ENCODE measurements around the gene COL4A2. TPM values are rescaled to one million over a fixed set of nuclear protein-coding genes. Genes with fewer than 3 reads are reported as not detected.

COL4A2 gene
- total RNA-seq, 1 donor from 2014 or later, result 60.9 TPM

DNA sequence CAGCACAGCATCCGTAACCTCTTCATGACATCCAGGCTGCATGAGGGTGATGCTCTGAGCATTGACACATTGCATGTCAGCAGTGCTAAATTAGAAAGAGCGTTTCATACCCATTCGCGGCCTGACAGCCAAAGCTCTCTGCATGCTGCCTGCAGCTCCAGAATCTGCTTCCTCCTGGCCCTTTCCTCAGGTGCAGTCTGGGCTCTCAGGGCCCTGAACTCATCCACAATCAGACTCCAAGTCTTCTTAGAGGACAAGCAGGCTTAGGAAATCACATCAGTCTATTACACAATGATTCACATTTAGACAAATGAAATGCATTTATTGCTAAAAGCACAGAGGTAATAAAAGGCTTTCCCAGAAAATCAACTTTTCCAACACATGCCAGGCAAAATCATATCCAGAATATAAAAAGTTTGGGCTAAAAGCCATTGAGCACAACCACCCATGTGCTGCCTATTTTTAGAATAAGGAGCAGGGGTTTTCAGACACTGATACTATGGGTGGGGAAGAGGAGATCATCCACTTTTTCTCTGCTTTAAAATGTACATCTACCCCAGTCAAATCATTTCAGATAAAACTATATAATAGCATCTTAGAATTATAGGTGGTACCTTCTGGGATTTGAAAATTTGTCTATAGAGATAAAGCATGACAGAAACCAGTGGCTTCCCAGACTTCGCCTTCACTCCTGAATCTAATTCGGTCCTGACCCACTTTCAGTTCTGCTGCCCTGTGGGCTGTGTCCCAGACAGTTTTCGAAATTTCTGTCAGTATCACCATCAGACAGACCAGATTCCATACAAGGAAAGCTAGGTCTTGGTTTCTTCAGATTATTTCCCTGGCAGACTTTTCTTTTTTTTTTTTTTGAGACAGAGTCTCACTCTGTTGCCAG, 109.3 kb downstream of the COL4A2 start:
- peaks cover 15% of the 10 kb centered on the region for H3K4me1 Mint-ChIP-seq (ENCODE audit: low read depth, unreplicated experiment)
- peaks cover 6% of the 10 kb centered on the region for H3K27me3 Mint-ChIP-seq (ENCODE audit: unreplicated experiment)
- no peak overlapping the region for H3K4me3 Mint-ChIP-seq (ENCODE audit: unreplicated experiment)
- H3K9me3 Mint-ChIP-seq (ENCODE audit: unreplicated experiment), result peaks cover 3% of the 10 kb centered on the region
- TF ChIP-seq, protein P1, sequence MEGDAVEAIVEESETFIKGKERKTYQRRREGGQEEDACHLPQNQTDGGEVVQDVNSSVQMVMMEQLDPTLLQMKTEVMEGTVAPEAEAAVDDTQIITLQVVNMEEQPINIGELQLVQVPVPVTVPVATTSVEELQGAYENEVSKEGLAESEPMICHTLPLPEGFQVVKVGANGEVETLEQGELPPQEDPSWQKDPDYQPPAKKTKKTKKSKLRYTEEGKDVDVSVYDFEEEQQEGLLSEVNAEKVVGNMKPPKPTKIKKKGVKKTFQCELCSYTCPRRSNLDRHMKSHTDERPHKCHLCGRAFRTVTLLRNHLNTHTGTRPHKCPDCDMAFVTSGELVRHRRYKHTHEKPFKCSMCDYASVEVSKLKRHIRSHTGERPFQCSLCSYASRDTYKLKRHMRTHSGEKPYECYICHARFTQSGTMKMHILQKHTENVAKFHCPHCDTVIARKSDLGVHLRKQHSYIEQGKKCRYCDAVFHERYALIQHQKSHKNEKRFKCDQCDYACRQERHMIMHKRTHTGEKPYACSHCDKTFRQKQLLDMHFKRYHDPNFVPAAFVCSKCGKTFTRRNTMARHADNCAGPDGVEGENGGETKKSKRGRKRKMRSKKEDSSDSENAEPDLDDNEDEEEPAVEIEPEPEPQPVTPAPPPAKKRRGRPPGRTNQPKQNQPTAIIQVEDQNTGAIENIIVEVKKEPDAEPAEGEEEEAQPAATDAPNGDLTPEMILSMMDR (IDR thresholded peaks at IDR 0.05; ENCODE audit: partially characterized antibody, unreplicated experiment), result no peak
- no peak for DNase-seq
- H3K27ac Mint-ChIP-seq (ENCODE audit: unreplicated experiment), result no peak overlapping the region
- H3K36me3 Mint-ChIP-seq (ENCODE audit: unreplicated experiment), result no peaks in the 10 kb centered on the region

DNA sequence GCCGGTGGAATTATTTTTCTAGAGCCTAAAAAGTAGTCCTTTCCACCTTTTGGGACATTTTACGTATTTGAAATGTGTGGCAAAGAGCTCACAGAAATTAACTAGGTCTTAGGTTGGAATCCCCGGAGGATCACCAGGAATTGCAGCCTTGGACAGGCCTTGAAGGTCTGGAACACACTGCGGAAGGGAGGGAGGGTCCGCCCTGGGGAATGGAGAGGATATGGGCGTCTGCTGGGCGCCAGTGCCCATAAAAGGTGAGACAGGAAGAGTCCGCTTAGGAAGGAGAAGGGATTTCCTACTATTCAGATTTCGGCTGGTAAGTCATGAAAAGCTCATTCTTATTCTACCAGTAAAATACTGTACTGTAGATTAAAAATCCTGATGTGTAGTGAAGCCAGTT, 111.9 kb downstream of the COL4A2 start:
- H3K4me1 Mint-ChIP-seq (ENCODE audit: low read depth, unreplicated experiment), result peaks cover 6% of the 10 kb centered on the region
- H3K36me3 Mint-ChIP-seq (ENCODE audit: unreplicated experiment), result no peaks in the 10 kb centered on the region

GRCh38 chr13:110419381-110419791, 112.3 kb downstream of the COL4A2 start:
- Mint-ChIP-seq H3K27ac (ENCODE audit: unreplicated experiment) (no peak overlapping the region), H3K4me1 (ENCODE audit: low read depth, unreplicated experiment) (peaks cover 6% of the 10 kb centered on the region), H3K27me3 (ENCODE audit: unreplicated experiment) (peaks cover 2% of the 10 kb centered on the region), H3K9me3 (ENCODE audit: unreplicated experiment) (peaks cover 1% of the 10 kb centered on the region), H3K4me3 (ENCODE audit: unreplicated experiment) (no peak overlapping the region), H3K36me3 (ENCODE audit: unreplicated experiment) (no peaks in the 10 kb centered on the region)
- TF ChIP-seq, protein P1 (IDR thresholded peaks at IDR 0.05; ENCODE audit: partially characterized antibody, unreplicated experiment), result no peak
- no peak for DNase-seq

More for the DNA sequence above, 111.9 kb downstream of the COL4A2 start:
- H3K9me3 Mint-ChIP-seq (ENCODE audit: unreplicated experiment), result peaks cover 3% of the 10 kb centered on the region
- no peak overlapping the region for H3K4me3 Mint-ChIP-seq (ENCODE audit: unreplicated experiment)
- H3K27ac Mint-ChIP-seq (ENCODE audit: unreplicated experiment), result no peak overlapping the region
- TF ChIP-seq, protein P1 (IDR thresholded peaks at IDR 0.05; ENCODE audit: partially characterized antibody, unreplicated experiment), result no peak
- H3K27me3 Mint-ChIP-seq (ENCODE audit: unreplicated experiment), result peaks cover 2% of the 10 kb centered on the region
- DNase-seq, result no peak

GRCh38 chr13:110419946-110420345, 112.9 kb downstream of the COL4A2 start:
- Mint-ChIP-seq H3K27me3 (ENCODE audit: unreplicated experiment) (peaks cover 2% of the 10 kb centered on the region), H3K4me3 (ENCODE audit: unreplicated experiment) (no peak overlapping the region), H3K36me3 (ENCODE audit: unreplicated experiment) (no peaks in the 10 kb centered on the region), H3K9me3 (ENCODE audit: unreplicated experiment) (no peaks in the 10 kb centered on the region), H3K4me1 (ENCODE audit: low read depth, unreplicated experiment) (peaks cover 6% of the 10 kb centered on the region), H3K27ac (ENCODE audit: unreplicated experiment) (no peak overlapping the region)
- no peak for DNase-seq
- TF ChIP-seq, protein P1 (IDR thresholded peaks at IDR 0.05; ENCODE audit: partially characterized antibody, unreplicated experiment), result no peak

GRCh38 chr13:110420626-110421025, 113.5 kb downstream of the COL4A2 start:
- TF ChIP-seq, protein P1 (IDR thresholded peaks at IDR 0.05; ENCODE audit: partially characterized antibody, unreplicated experiment), result no peak
- Mint-ChIP-seq H3K4me3 (ENCODE audit: unreplicated experiment) (no peak overlapping the region), H3K36me3 (ENCODE audit: unreplicated experiment) (no peaks in the 10 kb centered on the region), H3K27ac (ENCODE audit: unreplicated experiment) (no peak overlapping the region), H3K9me3 (ENCODE audit: unreplicated experiment) (no peaks in the 10 kb centered on the region), H3K4me1 (ENCODE audit: low read depth, unreplicated experiment) (peaks cover 8% of the 10 kb centered on the region), H3K27me3 (ENCODE audit: unreplicated experiment) (peaks cover 2% of the 10 kb centered on the region)
- DNase-seq, result no peak
